WTC11 (cell line): ENCODE data around the gene ABCB6. TPM values are rescaled to one million over a fixed set of nuclear protein-coding genes. Genes with fewer than 3 reads are reported as not detected.

Experiments used
- ATAC-seq: fragments of 200-7000 bp; cut with Tn5 transposase; 2 replicates; pipeline ENCODE4 v1.10.0; 2021; ENCODE audit warnings: mild to moderate bottlenecking, moderate library complexity
- CTCF ChIA-PET: fragments of 300-600 bp; sonication (Branson Sonifier 250); formaldehyde crosslinking; loops from one replicate; lab custom pipeline; 2021; ENCODE audit warnings: antibody characterized with exemption; lab: Charles Lee
- POLR2A ChIA-PET: fragments of 350-600 bp; sonication (Branson Sonifier 250); formaldehyde crosslinking; loops from one replicate; lab custom pipeline; 2021; ENCODE audit warnings: antibody characterized with exemption; lab: Charles Lee
- DNase-seq: peaks from one replicate; pipeline ENCODE4 v3.0.0; 2021; ENCODE audit warnings: low spot score
- H3K27ac Mint-ChIP-seq: 2 replicates; pipeline ENCODE4 v1.8.0; 2021; ENCODE audit warnings: mixed read lengths
- H3K27me3 Mint-ChIP-seq: 2 replicates; pipeline ENCODE4 v1.8.0; 2021; ENCODE audit warnings: low read depth, mild to moderate bottlenecking, moderate library complexity, mixed read lengths
- H3K36me3 Mint-ChIP-seq: 2 replicates; pipeline ENCODE4 v1.8.0; 2021; ENCODE audit warnings: mixed read lengths
- H3K4me1 Mint-ChIP-seq: 2 replicates; pipeline ENCODE4 v1.8.0; 2022; ENCODE audit warnings: mixed read lengths
- H3K4me3 Mint-ChIP-seq: 2 replicates; pipeline ENCODE4 v1.8.0; 2021; ENCODE audit warnings: mild to moderate bottlenecking, moderate library complexity, mixed read lengths
- H3K9me3 Mint-ChIP-seq: 2 replicates; pipeline ENCODE4 v1.8.0; 2021; ENCODE audit warnings: mixed read lengths
- EMX1 ChIP-seq: fragments of 250-450 bp; sonication (Bioruptor Pico); IDR thresholded peaks from 2 replicates; pipeline ENCODE4 v1.8.0; 2021; ENCODE audit warnings: mild to moderate bottlenecking
- ETV6 ChIP-seq: sonication (generic); formaldehyde crosslinking; IDR thresholded peaks from 2 replicates; pipeline ENCODE4 v1.8.1; 2022; ENCODE audit warnings: mild to moderate bottlenecking, missing genetic modification reagents
- NFATC4 ChIP-seq: fragments of 250-450 bp; sonication (Bioruptor Pico); IDR thresholded peaks from 2 replicates; pipeline ENCODE4 v1.9.0; 2021; ENCODE audit warnings: mild to moderate bottlenecking
- NFYB ChIP-seq: sonication (generic); formaldehyde crosslinking; conservative IDR thresholded peaks from 2 replicates; pipeline ENCODE4 v1.8.0; 2022; ENCODE audit warnings: low read depth, missing genetic modification reagents
- RELA ChIP-seq: sonication (generic); formaldehyde crosslinking; IDR thresholded peaks from 2 replicates; pipeline ENCODE4 v1.8.1; 2022; ENCODE audit warnings: missing genetic modification reagents, mild to moderate bottlenecking, borderline replicate concordance
- USF1 ChIP-seq: sonication (generic); formaldehyde crosslinking; IDR thresholded peaks from 2 replicates; pipeline ENCODE4 v1.8.0; 2022; ENCODE audit warnings: mild to moderate bottlenecking, missing genetic modification reagents
- ZBTB21 ChIP-seq: sonication (generic); formaldehyde crosslinking; IDR thresholded peaks from 2 replicates; pipeline ENCODE4 v1.8.1; 2023; ENCODE audit warnings: mild to moderate bottlenecking, missing genetic modification reagents, borderline replicate concordance
- ZNF317 ChIP-seq: sonication (generic); formaldehyde crosslinking; IDR thresholded peaks from 2 replicates; pipeline ENCODE4 v1.8.1; 2023; ENCODE audit warnings: low read depth, mild to moderate bottlenecking, moderate library complexity, missing genetic modification reagents, borderline replicate concordance
- ZNF512 ChIP-seq: sonication (generic); formaldehyde crosslinking; IDR thresholded peaks from 2 replicates; pipeline ENCODE4 v1.8.1; 2022; ENCODE audit warnings: missing genetic modification reagents, borderline replicate concordance
- total RNA-seq: library from RNA; stranded (reverse); gene quantifications from 3 replicates; pipeline ENCODE4 v1.2.3, GENCODE V29; 2021
- TF ChIP-seq, protein P1 (sequence below): sonication (generic); formaldehyde crosslinking; IDR thresholded peaks from 2 replicates; pipeline ENCODE4 v1.8.1; 2023; ENCODE audit warnings: mild to moderate bottlenecking, moderate library complexity, missing genetic modification reagents
- TF ChIP-seq, protein P2 (sequence below): sonication (generic); formaldehyde crosslinking; IDR thresholded peaks from 2 replicates; pipeline ENCODE4 v1.8.1; 2023; ENCODE audit warnings: mild to moderate bottlenecking, missing genetic modification reagents, moderate library complexity
- TF ChIP-seq, protein P3 (sequence below): sonication (generic); formaldehyde crosslinking; IDR thresholded peaks from 2 replicates; pipeline ENCODE4 v1.8.1; 2023; ENCODE audit warnings: mild to moderate bottlenecking, missing genetic modification reagents
- TF ChIP-seq, protein P4 (sequence below): sonication (generic); formaldehyde crosslinking; IDR thresholded peaks from 2 replicates; pipeline ENCODE4 v1.8.0; 2022; ENCODE audit warnings: mild to moderate bottlenecking, missing genetic modification reagents
- TF ChIP-seq, protein P5 (sequence below): sonication (generic); formaldehyde crosslinking; IDR thresholded peaks from 2 replicates; pipeline ENCODE4 v1.8.0; 2023; ENCODE audit warnings: missing genetic modification reagents, mild to moderate bottlenecking, borderline replicate concordance
- TF ChIP-seq, protein P6 (sequence below): fragments of 250-450 bp; sonication (Bioruptor Pico); conservative IDR thresholded peaks from 2 replicates; pipeline ENCODE4 v1.9.0; 2021; ENCODE audit warnings: mild to moderate bottlenecking

Gene ABCB6
- total RNA-seq, 1 experiment from 2014 or later: 44.8 TPM

DNA sequence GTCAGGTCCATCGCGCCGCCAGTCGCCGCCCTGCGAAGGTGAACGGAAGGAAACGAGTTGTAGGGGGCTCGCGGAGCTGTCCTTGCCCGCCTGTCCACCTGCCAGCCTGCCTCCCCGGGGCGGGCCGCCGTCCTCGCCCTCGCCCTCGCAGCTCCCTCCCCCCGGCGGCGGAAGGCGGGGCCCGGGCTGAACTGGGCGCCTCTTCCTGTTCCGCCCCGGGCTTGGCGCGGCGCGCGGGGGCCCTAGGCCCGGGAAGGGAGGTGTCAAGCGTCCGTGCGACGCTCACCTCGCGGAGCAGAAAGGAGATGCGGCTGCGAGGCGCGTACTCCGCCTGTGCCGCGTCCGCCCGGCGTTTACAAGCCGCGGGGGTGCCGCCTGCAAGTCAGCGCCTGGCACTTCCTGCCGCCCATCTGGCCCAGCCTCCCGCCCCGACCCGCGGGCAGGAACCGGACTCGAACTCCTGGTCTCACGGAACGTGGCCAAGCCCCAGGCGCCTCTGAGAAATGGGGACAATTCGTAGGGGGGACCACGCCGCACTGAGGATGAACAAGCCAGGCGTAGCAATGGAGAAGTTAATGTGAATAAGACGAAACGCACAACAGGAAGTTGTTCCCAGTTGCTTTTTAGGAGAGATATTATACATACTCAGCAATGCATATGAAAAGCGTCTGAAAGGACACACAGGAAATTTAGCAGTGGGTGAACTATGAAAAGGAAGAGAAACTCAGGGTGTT is 41.8 kb downstream of the ABCB6 start, which contains the start of gene CNPPD1 (continued):
- TF ChIP-seq NFATC4 (CRISPR knock-in tag): no peak
- TF ChIP-seq ZNF512 (CRISPR knock-in tag): 0 out of 2 replicates have a peak, but pooled peaks have one; percentile 40
- TF ChIP-seq, protein P1, sequence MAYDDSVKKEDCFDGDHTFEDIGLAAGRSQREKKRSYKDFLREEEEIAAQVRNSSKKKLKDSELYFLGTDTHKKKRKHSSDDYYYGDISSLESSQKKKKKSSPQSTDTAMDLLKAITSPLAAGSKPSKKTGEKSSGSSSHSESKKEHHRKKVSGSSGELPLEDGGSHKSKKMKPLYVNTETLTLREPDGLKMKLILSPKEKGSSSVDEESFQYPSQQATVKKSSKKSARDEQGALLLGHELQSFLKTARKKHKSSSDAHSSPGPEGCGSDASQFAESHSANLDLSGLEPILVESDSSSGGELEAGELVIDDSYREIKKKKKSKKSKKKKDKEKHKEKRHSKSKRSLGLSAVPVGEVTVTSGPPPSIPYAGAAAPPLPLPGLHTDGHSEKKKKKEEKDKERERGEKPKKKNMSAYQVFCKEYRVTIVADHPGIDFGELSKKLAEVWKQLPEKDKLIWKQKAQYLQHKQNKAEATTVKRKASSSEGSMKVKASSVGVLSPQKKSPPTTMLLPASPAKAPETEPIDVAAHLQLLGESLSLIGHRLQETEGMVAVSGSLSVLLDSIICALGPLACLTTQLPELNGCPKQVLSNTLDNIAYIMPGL (CRISPR knock-in tag): peak; percentile 89; the same call in 1 of the 2 replicates
- no peak for TF ChIP-seq ZNF317 (CRISPR knock-in tag)
- TF ChIP-seq, protein P2, sequence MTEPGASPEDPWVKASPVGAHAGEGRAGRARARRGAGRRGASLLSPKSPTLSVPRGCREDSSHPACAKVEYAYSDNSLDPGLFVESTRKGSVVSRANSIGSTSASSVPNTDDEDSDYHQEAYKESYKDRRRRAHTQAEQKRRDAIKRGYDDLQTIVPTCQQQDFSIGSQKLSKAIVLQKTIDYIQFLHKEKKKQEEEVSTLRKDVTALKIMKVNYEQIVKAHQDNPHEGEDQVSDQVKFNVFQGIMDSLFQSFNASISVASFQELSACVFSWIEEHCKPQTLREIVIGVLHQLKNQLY (CRISPR knock-in tag): no peak
- TF ChIP-seq USF1 (CRISPR knock-in tag): peak; percentile 27; the same call in 1 of the 2 replicates
- no peak for TF ChIP-seq EMX1 (CRISPR knock-in tag)
- TF ChIP-seq RELA (CRISPR knock-in tag): no peak
- peak; percentile 82; the same call in 1 of the 2 replicates for TF ChIP-seq ZBTB21 (CRISPR knock-in tag)
- peak; percentile 77; the same call in 1 of the 2 replicates for TF ChIP-seq ETV6 (CRISPR knock-in tag)
- TF ChIP-seq, protein P3, sequence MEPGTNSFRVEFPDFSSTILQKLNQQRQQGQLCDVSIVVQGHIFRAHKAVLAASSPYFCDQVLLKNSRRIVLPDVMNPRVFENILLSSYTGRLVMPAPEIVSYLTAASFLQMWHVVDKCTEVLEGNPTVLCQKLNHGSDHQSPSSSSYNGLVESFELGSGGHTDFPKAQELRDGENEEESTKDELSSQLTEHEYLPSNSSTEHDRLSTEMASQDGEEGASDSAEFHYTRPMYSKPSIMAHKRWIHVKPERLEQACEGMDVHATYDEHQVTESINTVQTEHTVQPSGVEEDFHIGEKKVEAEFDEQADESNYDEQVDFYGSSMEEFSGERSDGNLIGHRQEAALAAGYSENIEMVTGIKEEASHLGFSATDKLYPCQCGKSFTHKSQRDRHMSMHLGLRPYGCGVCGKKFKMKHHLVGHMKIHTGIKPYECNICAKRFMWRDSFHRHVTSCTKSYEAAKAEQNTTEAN: peak; percentile 93
- TF ChIP-seq, protein P4, sequence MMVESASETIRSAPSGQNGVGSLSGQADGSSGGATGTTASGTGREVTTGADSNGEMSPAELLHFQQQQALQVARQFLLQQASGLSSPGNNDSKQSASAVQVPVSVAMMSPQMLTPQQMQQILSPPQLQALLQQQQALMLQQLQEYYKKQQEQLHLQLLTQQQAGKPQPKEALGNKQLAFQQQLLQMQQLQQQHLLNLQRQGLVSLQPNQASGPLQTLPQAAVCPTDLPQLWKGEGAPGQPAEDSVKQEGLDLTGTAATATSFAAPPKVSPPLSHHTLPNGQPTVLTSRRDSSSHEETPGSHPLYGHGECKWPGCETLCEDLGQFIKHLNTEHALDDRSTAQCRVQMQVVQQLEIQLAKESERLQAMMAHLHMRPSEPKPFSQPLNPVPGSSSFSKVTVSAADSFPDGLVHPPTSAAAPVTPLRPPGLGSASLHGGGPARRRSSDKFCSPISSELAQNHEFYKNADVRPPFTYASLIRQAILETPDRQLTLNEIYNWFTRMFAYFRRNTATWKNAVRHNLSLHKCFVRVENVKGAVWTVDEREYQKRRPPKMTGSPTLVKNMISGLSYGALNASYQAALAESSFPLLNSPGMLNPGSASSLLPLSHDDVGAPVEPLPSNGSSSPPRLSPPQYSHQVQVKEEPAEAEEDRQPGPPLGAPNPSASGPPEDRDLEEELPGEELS: peak; percentile 85; the same call in 1 of the 2 replicates

GRCh38 chr2:219175928-219176817 is 42.6 kb downstream of the ABCB6 start:
- Mint-ChIP-seq H3K27me3 (no peaks in the 10 kb centered on the region), H3K27ac (no peak overlapping the region), H3K36me3 (peaks cover 14% of the 10 kb centered on the region), H3K9me3 (no peaks in the 10 kb centered on the region), H3K4me1 (peaks cover 22% of the 10 kb centered on the region), H3K4me3 (peak overlapping the region; percentile 88)
- DNase-seq (peak; percentile 64), ATAC-seq (peak; percentile 50)
- ChIA-PET CTCF (interaction anchor here (0.6 to 1.9 kb wide), 17 partner anchors 13 to 334 kb away, joined by 3 to 18 read pairs (median 5); partner anchors contain the start of genes DNPEP, GLB1L, STK16 and ZFAND2B), POLR2A (interaction anchor here (0.6 to 1.8 kb wide), 8 partner anchors 30 to 211 kb away, joined by 3 to 7 read pairs (median 4); partner anchors contain the start of genes DNPEP, TUBA4B and ZFAND2B)
- TF ChIP-seq, protein P5, sequence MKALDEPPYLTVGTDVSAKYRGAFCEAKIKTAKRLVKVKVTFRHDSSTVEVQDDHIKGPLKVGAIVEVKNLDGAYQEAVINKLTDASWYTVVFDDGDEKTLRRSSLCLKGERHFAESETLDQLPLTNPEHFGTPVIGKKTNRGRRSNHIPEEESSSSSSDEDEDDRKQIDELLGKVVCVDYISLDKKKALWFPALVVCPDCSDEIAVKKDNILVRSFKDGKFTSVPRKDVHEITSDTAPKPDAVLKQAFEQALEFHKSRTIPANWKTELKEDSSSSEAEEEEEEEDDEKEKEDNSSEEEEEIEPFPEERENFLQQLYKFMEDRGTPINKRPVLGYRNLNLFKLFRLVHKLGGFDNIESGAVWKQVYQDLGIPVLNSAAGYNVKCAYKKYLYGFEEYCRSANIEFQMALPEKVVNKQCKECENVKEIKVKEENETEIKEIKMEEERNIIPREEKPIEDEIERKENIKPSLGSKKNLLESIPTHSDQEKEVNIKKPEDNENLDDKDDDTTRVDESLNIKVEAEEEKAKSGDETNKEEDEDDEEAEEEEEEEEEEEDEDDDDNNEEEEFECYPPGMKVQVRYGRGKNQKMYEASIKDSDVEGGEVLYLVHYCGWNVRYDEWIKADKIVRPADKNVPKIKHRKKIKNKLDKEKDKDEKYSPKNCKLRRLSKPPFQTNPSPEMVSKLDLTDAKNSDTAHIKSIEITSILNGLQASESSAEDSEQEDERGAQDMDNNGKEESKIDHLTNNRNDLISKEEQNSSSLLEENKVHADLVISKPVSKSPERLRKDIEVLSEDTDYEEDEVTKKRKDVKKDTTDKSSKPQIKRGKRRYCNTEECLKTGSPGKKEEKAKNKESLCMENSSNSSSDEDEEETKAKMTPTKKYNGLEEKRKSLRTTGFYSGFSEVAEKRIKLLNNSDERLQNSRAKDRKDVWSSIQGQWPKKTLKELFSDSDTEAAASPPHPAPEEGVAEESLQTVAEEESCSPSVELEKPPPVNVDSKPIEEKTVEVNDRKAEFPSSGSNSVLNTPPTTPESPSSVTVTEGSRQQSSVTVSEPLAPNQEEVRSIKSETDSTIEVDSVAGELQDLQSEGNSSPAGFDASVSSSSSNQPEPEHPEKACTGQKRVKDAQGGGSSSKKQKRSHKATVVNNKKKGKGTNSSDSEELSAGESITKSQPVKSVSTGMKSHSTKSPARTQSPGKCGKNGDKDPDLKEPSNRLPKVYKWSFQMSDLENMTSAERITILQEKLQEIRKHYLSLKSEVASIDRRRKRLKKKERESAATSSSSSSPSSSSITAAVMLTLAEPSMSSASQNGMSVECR (CRISPR knock-in tag): no peak
- TF ChIP-seq, protein P6, sequence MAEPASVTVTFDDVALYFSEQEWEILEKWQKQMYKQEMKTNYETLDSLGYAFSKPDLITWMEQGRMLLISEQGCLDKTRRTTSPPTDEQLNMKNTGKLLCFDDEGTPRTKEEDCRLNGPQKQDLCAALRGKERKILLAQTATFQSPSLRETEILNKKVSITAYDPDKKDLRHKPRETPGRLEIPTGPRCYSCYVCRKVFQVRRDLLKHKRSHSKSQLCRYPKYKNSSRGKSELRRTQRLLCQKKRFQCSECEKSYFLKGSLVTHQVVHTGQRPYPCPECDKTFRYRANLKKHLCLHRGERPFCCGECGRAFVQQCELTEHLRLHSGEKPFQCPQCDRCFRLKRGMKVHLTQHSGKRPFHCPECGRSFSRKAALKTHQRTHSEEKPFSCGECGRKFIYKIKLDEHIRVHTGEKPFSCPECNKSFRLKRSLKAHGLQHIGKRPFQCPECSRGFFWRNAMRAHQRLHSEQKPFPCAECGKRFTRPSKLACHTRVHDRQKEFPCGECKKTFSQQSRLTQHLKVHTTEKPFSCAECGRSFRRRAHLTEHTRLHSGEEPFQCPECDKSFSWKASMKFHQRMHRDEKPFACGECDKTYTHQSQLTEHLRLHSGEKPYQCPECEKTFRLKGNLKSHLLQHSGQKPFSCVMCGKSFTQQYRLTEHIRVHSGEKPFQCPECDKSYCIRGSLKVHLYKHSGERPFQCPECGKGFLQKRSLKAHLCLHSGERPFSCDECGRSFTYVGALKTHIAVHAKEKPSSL (CRISPR knock-in tag): no peak
- no peak for TF ChIP-seq RELA (CRISPR knock-in tag)
- TF ChIP-seq NFYB (CRISPR knock-in tag): no peak
